Adrenal gland (tissue), 12 donors: ENCODE measurements around the gene VASP. TPM values are rescaled to one million over a fixed set of nuclear protein-coding genes. Genes with fewer than 3 reads are reported as not detected.

Source experiments
- DNase-seq, 7 donors: peaks; one replicate each; pipeline ENCODE4 v3.0.0-alpha.2; 2019 to 2020
- H3K27ac ChIP-seq, 5 donors: fragments of 200-600 bp; sonication (generic) in 4 of 5; 1 replicate in 3 of 5; 2 replicates in 2 of 5; pipeline versions ENCODE4 v1.5.1 to v1.8.0; 2016 to 2020; ENCODE audit warnings: mild to moderate bottlenecking in 1 of 5
- H3K27me3 ChIP-seq: fragments of 200-600 bp; 2 replicates; pipeline ENCODE4 v1.8.0; 2021
- H3K36me3 ChIP-seq, 2 donors: fragments of 200-600 bp; replicated peaks in 1 of 2; 1 replicate in 1 of 2; 2 replicates in 1 of 2; pipeline versions ENCODE4 v1.5.1 to v1.8.0; 2018 to 2022
- H3K4me1 ChIP-seq, 2 donors: fragments of 200-600 bp; replicated peaks in 1 of 2; 1 replicate in 1 of 2; 2 replicates in 1 of 2; pipeline versions ENCODE4 v1.5.1 to v1.8.0; 2018 to 2021
- H3K4me3 ChIP-seq, 4 donors: fragments of 200-600 bp; sonication (generic) in 3 of 4; one replicate each; pipeline ENCODE4 v1.5.1; 2016 to 2018
- H3K9me3 ChIP-seq, 3 donors: fragments of 200-600 bp; sonication (generic) in 1 of 3; replicated peaks in 1 of 3; 1 replicate in 2 of 3; 2 replicates in 1 of 3; pipeline versions ENCODE4 v1.5.1 to v1.8.0; 2016 to 2021
- CTCF ChIP-seq, 6 experiments: fragments of 450-650 bp in 4 of 6; fragments of 200-600 bp in 2 of 6; sonication (generic) in 1 of 6; IDR thresholded peaks; 1 replicate in 5 of 6; 2 replicates in 1 of 6; pipeline versions ENCODE4 v1.5.1 to v1.8.0; 2016 to 2021; ENCODE audit warnings: antibody characterized with exemption in 6 of 6, mild to moderate bottlenecking in 2 of 6, moderate library complexity in 1 of 6
- POLR2A ChIP-seq, 2 donors: fragments of 450-650 bp; IDR thresholded peaks; one replicate each; pipeline ENCODE4 v1.6.1; 2017; ENCODE audit warnings: antibody characterized with exemption in 2 of 2, mild to moderate bottlenecking in 2 of 2, moderate library complexity in 1 of 2
- WGBS, 4 donors: extraction: QIAGEN DNeasy Blood & Tissue Kit in 2 of 4; methylation state at CpG; one replicate each; pipeline versions ENCODE4 v1.1.5 to v1.1.7; 2013 to 2017; 5-methylcytosine and 5-hydroxymethylcytosine counted together
- intact Hi-C, 2 donors: fragments of 100-400 bp; cut with DNase I; formaldehyde crosslinking; loops; one replicate each; pipeline versions ENCODE4 v1.14.1 to v1.15.0; 2022 to 2023
- polyA plus RNA-seq, 3 donors: library from polyadenylated mRNA; stranded (reverse); fragments of 200-250 nt in 2 of 3; fragments of 350-450 nt in 1 of 3; fragmentation: Illumina TruSeq in 1 of 3; extraction: RNeasy Lipid Tissue Mini Kit (QIAGEN cat#74804) in 1 of 3; gene quantifications; one replicate each; pipeline ENCODE4 v1.2.3, GENCODE V29; 2013 to 2014
- total RNA-seq, 9 donors: library from RNA; depleted of rRNA in 4 of 9; stranded (reverse); fragments of >200 nt in 4 of 9; fragments of 120-200 nt in 1 of 9; fragmentation: NEBNext Ultra II Directional in 1 of 9; extraction: Animal tissue kit (Norgen Biotek cat#: 25700) in 1 of 9; gene quantifications; one replicate each; pipeline versions ENCODE4 v1.1.0 to v1.2.4, GENCODE V29; 2013 to 2023
- donor health status: healthy with polysubstance abuse.
- donor health status: Bipolar disorder and iron deficiency.
- donor health status: DM: yes; HTN: yes; CAD: no.
- donor health status: DM: no; HTN: no; CAD: no.
- donor health status: DM: no; HTN: no; CAD: no.
- donor health status: DM: yes; HTN: yes; CAD: no.

The VASP gene
- total and polyA plus RNA-seq, 12 donors, result 28.7 to 118 (median 63.2) TPM

- Histone ChIP-seq H3K4me3 (peak overlapping the region in 2 of 4 donors; percentile 35 to 65), H3K9me3 (no peaks in the 10 kb centered on the region), H3K36me3 (no peaks in the 10 kb centered on the region), H3K27ac (peak overlapping the region in 4 of 5 donors; percentile 57 to 97 (median 92)), H3K4me1 (peaks cover 19 to 22% of the 10 kb centered on the region in 2 donors), H3K27me3 (no peaks in the 10 kb centered on the region)
- intact Hi-C loops, result no loop called here
- no peak for DNase-seq
- TF ChIP-seq POLR2A (IDR thresholded peaks at IDR 0.05), result no peak
- TF ChIP-seq CTCF (IDR thresholded peaks at IDR 0.05), result no peak
- 2 to 3% (median 2%) methylated on average over 11 of the region's 11 CpGs for WGBS, 4 donors
Observed at GRCh38 chr19:45467115-45467455, 40.2 kb upstream of the VASP start.

GRCh38 chr19:45467456-45468158 is 39.7 kb upstream of the VASP start, which contains the start of gene FOSB:
Gene FOSB (plus strand): TSS chr19:45467996. CDS start chr19:45468587, 591 bp downstream.
- Histone ChIP-seq H3K27me3 (no peaks in the 10 kb centered on the region), H3K4me1 (peaks cover 22 to 27% of the 10 kb centered on the region in 2 donors), H3K4me3 (peak within 1 kb of the TSS in 3 of 4 donors; percentile 10 to 71 (median 65)), H3K36me3 (no peaks in the 10 kb centered on the region), H3K9me3 (no peaks in the 10 kb centered on the region), H3K27ac (peak within 1 kb of the TSS; percentile 57 to 97 (median 90))
- TF ChIP-seq CTCF (IDR thresholded peaks at IDR 0.05) (no peak), POLR2A (IDR thresholded peaks at IDR 0.05) (peak; percentile 94 to 96)
- 0 to 1% (median 1%) methylated on average over 28 to 56 of the region's 56 CpGs for WGBS, 4 donors
- intact Hi-C loops, result no loop called here
- peak; percentile 94 to 98 (median 96) for DNase-seq

- peak in 6 of 7 donors; percentile 39 to 69 (median 46) for DNase-seq
- Histone ChIP-seq H3K36me3 (no peaks in the 10 kb centered on the region), H3K4me3 (peak overlapping the region in 2 of 4 donors; percentile 65 to 71), H3K27me3 (no peaks in the 10 kb centered on the region), H3K9me3 (no peaks in the 10 kb centered on the region), H3K4me1 (peaks cover 22 to 27% of the 10 kb centered on the region in 2 donors), H3K27ac (peak overlapping the region; percentile 43 to 97 (median 90))
- TF ChIP-seq CTCF (IDR thresholded peaks at IDR 0.05) (peak in 1 of 6 experiments; percentile 0), POLR2A (IDR thresholded peaks at IDR 0.05) (no peak)
- WGBS, 4 donors, result 0 to 2% (median 1%) methylated on average over 21 to 31 of the region's 31 CpGs
- intact Hi-C loops, result no loop called here
Observed at GRCh38 chr19:45468159-45468651, 39.1 kb upstream of the VASP start.

GRCh38 chr19:45468803-45469131 is 38.5 kb upstream of the VASP start:
- Histone ChIP-seq H3K27me3 (peaks cover 2% of the 10 kb centered on the region), H3K4me3 (peak overlapping the region in 2 of 4 donors; percentile 65 to 71), H3K36me3 (no peaks in the 10 kb centered on the region), H3K27ac (peak overlapping the region; percentile 43 to 97 (median 90)), H3K9me3 (no peaks in the 10 kb centered on the region), H3K4me1 (peaks cover 22 to 27% of the 10 kb centered on the region in 2 donors)
- WGBS, 4 donors, result 0% methylated on average over 8 to 19 of the region's 19 CpGs
- TF ChIP-seq POLR2A (IDR thresholded peaks at IDR 0.05) (no peak), CTCF (IDR thresholded peaks at IDR 0.05) (no peak)
- peak in 1 of 7 donors; percentile 51 for DNase-seq
- intact Hi-C loops, result no loop called here
